Left ventricle myocardium inferior (tissue), 1 donor: ENCODE data around the gene FGFR3. TPM values are rescaled to one million over a fixed set of nuclear protein-coding genes. Genes with fewer than 3 reads are reported as not detected.
A peak's percentile ranks its signal among the peaks of the same experiment; 100 is the strongest.

Experiments
- DNase-seq: peaks from one replicate; pipeline ENCODE4 v3.0.0-alpha.2; 2020
- H3K27ac ChIP-seq: fragments of 200-600 bp; replicated peaks from 2 replicates; pipeline ENCODE4 v1.8.0; 2021
- H3K27me3 ChIP-seq: fragments of 200-600 bp; 2 replicates; pipeline ENCODE4 v1.8.0; 2021; ENCODE audit warnings: low read depth
- H3K36me3 ChIP-seq: fragments of 200-600 bp; 2 replicates; pipeline ENCODE4 v1.8.0; 2021
- H3K4me1 ChIP-seq: fragments of 200-600 bp; 2 replicates; pipeline ENCODE4 v1.8.0; 2021
- H3K4me3 ChIP-seq: fragments of 200-600 bp; 2 replicates; pipeline ENCODE4 v1.8.0; 2021; ENCODE audit warnings: mild to moderate bottlenecking, moderate library complexity
- H3K9me3 ChIP-seq: fragments of 200-600 bp; replicated peaks from 2 replicates; pipeline ENCODE4 v1.8.0; 2021
- intact Hi-C: fragments of 100-400 bp; cut with micrococcal nuclease; formaldehyde crosslinking; loops from one replicate; pipeline ENCODE4 v1.11.0; 2022
- total RNA-seq: library from RNA; stranded (reverse); fragmentation: NEBNext Ultra II Directional; extraction: Animal tissue kit (Norgen Biotek cat#: 25700); gene quantifications from one replicate; pipeline ENCODE4 v1.2.1, GENCODE V29; 2021
- TF ChIP-seq, protein P1 (sequence below): fragments of 200-600 bp; IDR thresholded peaks from 2 replicates; pipeline ENCODE4 v1.8.0; 2021; ENCODE audit warnings: antibody characterized with exemption, mild to moderate bottlenecking, borderline replicate concordance
- donor health status: DM: no; HTN: yes; CAD: no; lungs with severe emphysema.

The FGFR3 gene
- total RNA-seq, 1 donor from 2014 or later = 3.5 TPM

DNA sequence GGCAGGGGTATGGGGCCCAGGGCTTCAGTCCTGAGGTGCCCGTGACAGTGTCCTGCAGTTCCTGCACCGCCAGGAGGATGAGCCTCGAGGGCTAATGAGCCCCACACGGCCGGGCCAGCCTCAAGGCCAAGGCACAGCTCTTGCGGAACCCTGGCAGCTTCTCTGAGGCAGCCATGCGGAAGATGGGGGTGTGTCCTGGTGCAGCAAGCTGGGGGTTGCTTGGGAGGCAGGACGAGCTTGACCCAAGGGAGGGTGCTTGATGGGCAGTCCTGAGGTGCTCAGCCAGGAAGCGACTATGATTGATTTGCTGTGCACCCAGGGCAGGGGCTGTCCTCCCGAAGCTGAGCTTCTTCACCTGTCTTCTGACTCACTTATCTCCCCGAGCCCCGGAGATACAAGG lies 9.1 kb upstream of the FGFR3 start:
- no peak for DNase-seq
- H3K27ac ChIP-seq = no peak overlapping the region
- no peaks in the 10 kb centered on the region for H3K27me3 ChIP-seq
- intact Hi-C loops = no loop called here
- TF ChIP-seq, protein P1, sequence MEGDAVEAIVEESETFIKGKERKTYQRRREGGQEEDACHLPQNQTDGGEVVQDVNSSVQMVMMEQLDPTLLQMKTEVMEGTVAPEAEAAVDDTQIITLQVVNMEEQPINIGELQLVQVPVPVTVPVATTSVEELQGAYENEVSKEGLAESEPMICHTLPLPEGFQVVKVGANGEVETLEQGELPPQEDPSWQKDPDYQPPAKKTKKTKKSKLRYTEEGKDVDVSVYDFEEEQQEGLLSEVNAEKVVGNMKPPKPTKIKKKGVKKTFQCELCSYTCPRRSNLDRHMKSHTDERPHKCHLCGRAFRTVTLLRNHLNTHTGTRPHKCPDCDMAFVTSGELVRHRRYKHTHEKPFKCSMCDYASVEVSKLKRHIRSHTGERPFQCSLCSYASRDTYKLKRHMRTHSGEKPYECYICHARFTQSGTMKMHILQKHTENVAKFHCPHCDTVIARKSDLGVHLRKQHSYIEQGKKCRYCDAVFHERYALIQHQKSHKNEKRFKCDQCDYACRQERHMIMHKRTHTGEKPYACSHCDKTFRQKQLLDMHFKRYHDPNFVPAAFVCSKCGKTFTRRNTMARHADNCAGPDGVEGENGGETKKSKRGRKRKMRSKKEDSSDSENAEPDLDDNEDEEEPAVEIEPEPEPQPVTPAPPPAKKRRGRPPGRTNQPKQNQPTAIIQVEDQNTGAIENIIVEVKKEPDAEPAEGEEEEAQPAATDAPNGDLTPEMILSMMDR = no peak
- no peaks in the 10 kb centered on the region for H3K36me3 ChIP-seq
- H3K4me1 ChIP-seq = peaks cover 13% of the 10 kb centered on the region
- no peaks in the 10 kb centered on the region for H3K9me3 ChIP-seq
- no peak overlapping the region for H3K4me3 ChIP-seq

DNA sequence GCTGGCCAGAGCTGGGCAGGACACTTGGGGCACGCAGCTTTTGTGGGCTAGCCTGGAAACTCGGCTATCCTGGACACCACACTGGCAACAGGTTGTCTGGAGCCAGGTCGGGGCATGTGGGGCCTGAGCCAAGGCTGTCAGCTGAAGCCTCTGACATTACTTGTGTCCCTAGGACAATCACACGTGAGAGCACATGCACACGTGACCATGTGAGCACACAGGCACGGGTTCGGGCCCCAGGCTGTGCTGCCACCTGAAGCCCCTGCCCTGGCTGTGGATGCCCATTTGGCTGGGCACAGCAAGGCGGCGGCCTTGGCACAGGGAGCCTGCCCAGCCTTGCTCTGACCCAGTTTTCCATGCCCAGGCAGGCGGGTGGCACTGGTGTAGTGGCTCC lies 8.7 kb upstream of the FGFR3 start:
- no peaks in the 10 kb centered on the region for H3K36me3 ChIP-seq
- DNase-seq = no peak
- peak overlapping the region; percentile 36 for H3K27ac ChIP-seq
- peaks cover 13% of the 10 kb centered on the region for H3K4me1 ChIP-seq
- H3K9me3 ChIP-seq = no peaks in the 10 kb centered on the region
- TF ChIP-seq, protein P1 = no peak
- intact Hi-C loops = no loop called here
- H3K4me3 ChIP-seq = no peak overlapping the region
- H3K27me3 ChIP-seq = no peaks in the 10 kb centered on the region

DNA sequence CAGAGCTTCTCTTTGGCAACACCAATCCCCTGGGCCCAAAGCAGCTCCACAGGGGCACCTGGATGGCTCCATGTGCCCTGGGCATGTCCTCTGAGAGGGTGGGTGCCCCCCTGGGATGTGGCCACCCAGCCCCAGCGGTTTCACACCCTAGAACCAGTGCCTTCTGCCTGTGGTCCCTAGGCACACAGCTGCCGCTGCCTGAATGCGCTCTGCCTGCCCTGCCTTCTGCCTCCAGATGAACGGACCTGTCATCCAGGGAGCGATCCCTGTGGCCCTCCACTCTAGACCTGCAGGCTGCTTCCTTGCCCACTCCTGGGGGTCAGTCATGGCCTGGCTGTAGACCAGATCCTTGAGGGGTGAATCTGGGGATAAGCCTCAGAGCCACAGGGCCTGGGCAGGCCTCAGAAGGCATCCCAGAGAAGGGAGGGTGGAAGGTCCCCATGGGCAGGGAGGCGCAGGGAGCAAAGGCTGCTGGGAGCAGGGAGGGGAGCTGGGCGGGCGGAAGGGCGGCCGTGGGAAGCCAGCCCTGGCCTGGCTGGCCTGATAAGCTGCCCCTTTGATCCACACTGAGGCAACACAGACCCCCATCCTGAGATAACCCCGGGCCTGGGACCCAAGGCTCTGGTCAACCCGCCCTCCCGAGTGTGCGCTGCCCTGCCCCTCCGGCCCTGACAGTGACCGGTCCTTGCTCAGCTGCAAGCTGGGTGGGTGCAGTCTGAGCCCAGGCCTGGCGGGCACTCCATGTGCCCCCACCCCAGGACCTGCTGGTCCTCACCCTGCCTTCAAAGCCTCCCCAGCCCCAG lies 8.1 kb upstream of the FGFR3 start:
- DNase-seq = peak; percentile 44

DNA sequence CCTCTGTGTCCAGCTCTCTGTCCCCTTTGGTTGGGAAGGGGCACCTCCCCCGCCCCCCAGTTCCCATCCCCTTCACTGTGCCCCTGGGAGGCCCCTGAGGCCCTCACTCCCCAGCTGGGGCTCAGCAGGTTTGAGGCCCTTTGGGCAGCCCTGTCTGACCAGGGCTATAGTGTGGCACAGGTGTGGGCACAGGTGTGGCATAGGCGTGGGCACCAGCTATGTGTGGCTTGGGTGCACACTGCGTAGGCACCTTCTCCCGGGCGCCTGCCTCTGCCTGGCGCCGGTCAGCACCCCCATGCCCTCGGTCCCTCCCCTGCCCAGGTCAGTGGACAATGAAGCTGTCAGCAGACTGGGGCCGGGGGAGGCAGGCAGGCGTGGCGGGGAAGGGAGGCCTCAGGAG lies 7.5 kb upstream of the FGFR3 start:
- Histone ChIP-seq H3K27ac (peak overlapping the region; percentile 56), H3K4me1 (peaks cover 13% of the 10 kb centered on the region), H3K4me3 (no peak overlapping the region), H3K9me3 (no peaks in the 10 kb centered on the region), H3K36me3 (no peaks in the 10 kb centered on the region), H3K27me3 (no peaks in the 10 kb centered on the region)
- intact Hi-C loops = no loop called here
- TF ChIP-seq, protein P1 = no peak
- DNase-seq = no peak

More for the DNA sequence above, 8.1 kb upstream of the FGFR3 start:
- H3K9me3 ChIP-seq = no peaks in the 10 kb centered on the region
- no peaks in the 10 kb centered on the region for H3K36me3 ChIP-seq
- H3K27me3 ChIP-seq = no peaks in the 10 kb centered on the region
- peak overlapping the region; percentile 56 for H3K27ac ChIP-seq
- H3K4me3 ChIP-seq = no peak overlapping the region
- H3K4me1 ChIP-seq = peaks cover 13% of the 10 kb centered on the region
- TF ChIP-seq, protein P1 = no peak
- intact Hi-C loops = no loop called here

DNA sequence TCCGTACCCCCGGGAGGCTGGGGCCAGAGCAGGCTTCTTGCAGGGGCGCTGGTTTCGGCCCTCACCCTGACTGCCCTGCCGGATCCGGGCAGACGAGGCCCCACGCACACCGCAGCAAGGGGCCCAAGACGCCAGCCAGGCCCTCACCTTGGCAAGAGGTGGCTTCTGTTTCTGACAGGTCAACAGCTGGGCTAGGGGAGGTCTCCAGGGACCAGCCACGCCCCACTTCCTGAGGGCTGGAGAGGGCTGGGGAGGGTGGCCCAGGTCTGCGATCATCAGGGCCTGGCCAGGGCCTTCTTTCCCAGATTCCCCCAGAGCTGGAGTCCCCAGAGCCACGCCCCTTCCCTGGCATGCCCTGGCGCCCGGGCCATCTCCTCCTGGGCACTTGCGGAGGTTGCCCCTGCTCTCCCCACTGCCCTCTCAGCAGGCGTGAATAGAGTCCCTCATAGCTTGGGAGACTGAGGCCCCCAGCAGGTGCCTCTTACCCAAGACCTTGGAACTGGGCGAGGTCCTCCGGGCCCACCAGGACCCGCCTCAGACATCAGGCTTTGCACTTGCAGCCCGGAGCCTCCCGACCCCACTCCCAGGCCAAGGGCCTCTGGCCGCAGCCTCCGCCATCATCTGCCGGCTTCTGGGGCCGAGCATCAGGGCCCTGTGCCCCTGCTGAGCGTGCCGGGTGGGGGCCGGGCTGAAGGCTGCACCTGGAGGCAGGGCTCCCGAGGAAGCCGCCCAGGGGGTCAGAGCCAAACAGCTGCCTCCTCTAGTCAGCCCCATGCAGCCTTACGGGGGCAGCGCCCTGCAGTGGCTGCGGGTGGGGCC lies 6.3 kb upstream of the FGFR3 start:
- H3K27me3 ChIP-seq = no peaks in the 10 kb centered on the region
- DNase-seq = no peak
- H3K4me3 ChIP-seq = no peak overlapping the region
- H3K36me3 ChIP-seq = no peaks in the 10 kb centered on the region
- H3K27ac ChIP-seq = no peak overlapping the region
- peaks cover 13% of the 10 kb centered on the region for H3K4me1 ChIP-seq
- TF ChIP-seq, protein P1 = no peak
- intact Hi-C loops = no loop called here
- no peaks in the 10 kb centered on the region for H3K9me3 ChIP-seq
